ENCODE data around the gene AFF3.

The AFF3 gene

GRCh38 chr2:99805930-99806476 lies 336.4 kb downstream of the AFF3 start:
- no peak for TF ChIP-seq CTCF (conservative IDR thresholded peaks at IDR 0.05; ENCODE audit: low read depth, low read length)
- no peak for DNase-seq (ENCODE audit: low read depth)

GRCh38 chr2:99803846-99804245 lies 338.5 kb downstream of the AFF3 start:
- no peak for TF ChIP-seq CTCF (conservative IDR thresholded peaks at IDR 0.05; ENCODE audit: low read depth, low read length)
- no peak for DNase-seq (ENCODE audit: low read depth)
- H3K4me3 ChIP-seq (ENCODE audit: low read depth, low read length), result no peak overlapping the region

More at GRCh38 chr2:99805930-99806476, 336.4 kb downstream of the AFF3 start:
- H3K4me3 ChIP-seq (ENCODE audit: low read depth, low read length), result no peak overlapping the region

GRCh38 chr2:99802734-99803133 lies 339.7 kb downstream of the AFF3 start:
- no peak for DNase-seq (ENCODE audit: low read depth)
- no peak overlapping the region for H3K4me3 ChIP-seq (ENCODE audit: low read depth, low read length)
- TF ChIP-seq CTCF (conservative IDR thresholded peaks at IDR 0.05; ENCODE audit: low read depth, low read length), result no peak

GRCh38 chr2:99801327-99801901 lies 341.0 kb downstream of the AFF3 start:
- DNase-seq (ENCODE audit: low read depth), result no peak
- no peak for TF ChIP-seq CTCF (conservative IDR thresholded peaks at IDR 0.05; ENCODE audit: low read depth, low read length)

GRCh38 chr2:99797475-99797874 lies 344.9 kb downstream of the AFF3 start:
- DNase-seq (ENCODE audit: low read depth), result no peak
- no peak overlapping the region for H3K4me3 ChIP-seq (ENCODE audit: low read depth, low read length)
- TF ChIP-seq CTCF (conservative IDR thresholded peaks at IDR 0.05; ENCODE audit: low read depth, low read length), result no peak

More at GRCh38 chr2:99801327-99801901, 341.0 kb downstream of the AFF3 start:
- H3K4me3 ChIP-seq (ENCODE audit: low read depth, low read length), result no peak overlapping the region

GRCh38 chr2:99794414-99794813 lies 348.0 kb downstream of the AFF3 start:
- no peak overlapping the region for H3K4me3 ChIP-seq (ENCODE audit: low read depth, low read length)
- DNase-seq (ENCODE audit: low read depth), result no peak
- no peak for TF ChIP-seq CTCF (conservative IDR thresholded peaks at IDR 0.05; ENCODE audit: low read depth, low read length)

GRCh38 chr2:99793022-99793421 lies 349.4 kb downstream of the AFF3 start:
- no peak overlapping the region for H3K4me3 ChIP-seq (ENCODE audit: low read depth, low read length)
- TF ChIP-seq CTCF (conservative IDR thresholded peaks at IDR 0.05; ENCODE audit: low read depth, low read length), result no peak
- no peak for DNase-seq (ENCODE audit: low read depth)

Measured in choroid plexus epithelial cell (primary cell).